SU-DHL-6 (cell line): ENCODE measurements around the gene EDA2R.

Source experiments
- H2AFZ ChIP-seq: fragments of 200-600 bp; sonication (generic); 2 replicates; pipeline ENCODE4 v1.6.1; 2014; ENCODE audit warnings: low read depth, mild to moderate bottlenecking, moderate library complexity, mixed read lengths, antibody characterized with exemption, low read length; ENCODE audit not compliant: severe bottlenecking
- H3F3A ChIP-seq: fragments of 200-600 bp; shearing (Covaris generic); 2 replicates; pipeline ENCODE4 v1.6.0; 2016; ENCODE audit warnings: antibody characterized with exemption, mild to moderate bottlenecking; ENCODE audit not compliant: insufficient read depth
- H3K27ac ChIP-seq: fragments of 200-600 bp; sonication (generic); 2 replicates; pipeline ENCODE4 v1.5.1; 2016; ENCODE audit warnings: low read depth, mild to moderate bottlenecking, low read length, moderate library complexity, mixed read lengths
- H3K27me3 ChIP-seq: fragments of 200-600 bp; sonication (generic), shearing (Covaris generic); 2 replicates; pipeline ENCODE4 v1.6.0; 2014; ENCODE audit warnings: mild to moderate bottlenecking, low read length
- H3K36me3 ChIP-seq: fragments of 200-600 bp; sonication (generic); 2 replicates; pipeline ENCODE4 v1.6.1; 2014; ENCODE audit warnings: mild to moderate bottlenecking, low read length, mixed read lengths
- H3K4me2 ChIP-seq: fragments of 300-600, 200-600 bp; shearing (Covaris generic), sonication (generic); 2 replicates; pipeline ENCODE4 v1.6.0; 2014; ENCODE audit warnings: low read length, low read depth, mild to moderate bottlenecking; ENCODE audit not compliant: poor library complexity, severe bottlenecking
- H3K4me3 ChIP-seq: fragments of 200-600 bp; sonication (generic); 2 replicates; pipeline ENCODE4 v1.5.1; 2014; ENCODE audit warnings: antibody characterized with exemption, low read length, mild to moderate bottlenecking, mixed read lengths; ENCODE audit not compliant: insufficient read depth, poor library complexity, severe bottlenecking
- H3K79me2 ChIP-seq: fragments of 200-600 bp; sonication (generic); 2 replicates; pipeline ENCODE4 v1.6.1; 2014; ENCODE audit warnings: mild to moderate bottlenecking, low read length, moderate library complexity; ENCODE audit not compliant: insufficient read depth
- H3K9ac ChIP-seq: fragments of 200-600 bp; sonication (generic); 2 replicates; pipeline ENCODE4 v1.7.0; 2014; ENCODE audit warnings: mild to moderate bottlenecking, low read length
- H3K9me2 ChIP-seq: fragments of 200-600 bp; sonication (generic); replicated peaks from 2 replicates; pipeline ENCODE4 v1.6.1; 2014; ENCODE audit warnings: low read length; ENCODE audit not compliant: insufficient read depth
- H3K9me3 ChIP-seq: fragments of 200-600 bp; sonication (generic); 2 replicates; pipeline ENCODE4 v1.6.1; 2014; ENCODE audit warnings: low read length, mixed read lengths; ENCODE audit not compliant: insufficient read depth
- H4K20me1 ChIP-seq: fragments of 200-600 bp; sonication (generic); 2 replicates; pipeline ENCODE4 v1.6.1; 2014; ENCODE audit warnings: low read depth, mild to moderate bottlenecking, antibody characterized with exemption, low read length, moderate library complexity, mixed read lengths
- CTCF ChIP-seq: fragments of 200-600 bp; sonication (generic); IDR thresholded peaks from one replicate; pipeline ENCODE4 v1.5.1; 2017; ENCODE audit warnings: antibody characterized with exemption, mild to moderate bottlenecking, low read length, moderate library complexity; ENCODE audit not compliant: insufficient read depth, poor library complexity, severe bottlenecking
- EZH2phosphoT487 ChIP-seq: fragments of 200-600 bp; sonication (generic), shearing (Covaris generic); conservative IDR thresholded peaks from 2 replicates; pipeline ENCODE4 v1.6.1; 2018; ENCODE audit warnings: mild to moderate bottlenecking, antibody characterized with exemption, low read length, moderate library complexity, mixed read lengths

Gene EDA2R

GRCh38 chrX:66632473-66632872 lies 6.4 kb downstream of the EDA2R start:
- H3K9me3 ChIP-seq: no peaks in the 10 kb centered on the region
- no peak overlapping the region for H3K4me2 ChIP-seq
- H4K20me1 ChIP-seq: no peaks in the 10 kb centered on the region
- H3K9ac ChIP-seq: no peak overlapping the region
- no peak overlapping the region for H3K27ac ChIP-seq
- H3K4me3 ChIP-seq: no peak overlapping the region
- H3K9me2 ChIP-seq: no peaks in the 10 kb centered on the region
- no peaks in the 10 kb centered on the region for H3K79me2 ChIP-seq
- no peak overlapping the region for H2AFZ ChIP-seq
- no peak for TF ChIP-seq CTCF
- no peak for TF ChIP-seq EZH2phosphoT487
- no peaks in the 10 kb centered on the region for H3F3A ChIP-seq
- H3K36me3 ChIP-seq: no peaks in the 10 kb centered on the region
- no peaks in the 10 kb centered on the region for H3K27me3 ChIP-seq

- H3K36me3 ChIP-seq: no peaks in the 10 kb centered on the region
- no peak overlapping the region for H3K27ac ChIP-seq
- H3K9me2 ChIP-seq: no peaks in the 10 kb centered on the region
- H3F3A ChIP-seq: no peaks in the 10 kb centered on the region
- H3K9ac ChIP-seq: no peak overlapping the region
- no peaks in the 10 kb centered on the region for H3K9me3 ChIP-seq
- no peaks in the 10 kb centered on the region for H3K79me2 ChIP-seq
- no peak overlapping the region for H3K4me2 ChIP-seq
- no peak overlapping the region for H3K4me3 ChIP-seq
- TF ChIP-seq CTCF (no peak), EZH2phosphoT487 (no peak)
- H4K20me1 ChIP-seq: no peaks in the 10 kb centered on the region
- H3K27me3 ChIP-seq: no peaks in the 10 kb centered on the region
- H2AFZ ChIP-seq: no peak overlapping the region
Measured at GRCh38 chrX:66625525-66625924, 13.4 kb downstream of the EDA2R start.

GRCh38 chrX:66622209-66622608 lies 16.7 kb downstream of the EDA2R start:
- no peaks in the 10 kb centered on the region for H3K9me2 ChIP-seq
- no peaks in the 10 kb centered on the region for H3K36me3 ChIP-seq
- H3K4me3 ChIP-seq: no peak overlapping the region
- H3K27ac ChIP-seq: no peak overlapping the region
- no peaks in the 10 kb centered on the region for H4K20me1 ChIP-seq
- no peaks in the 10 kb centered on the region for H3K27me3 ChIP-seq
- no peak overlapping the region for H2AFZ ChIP-seq
- H3K9me3 ChIP-seq: no peaks in the 10 kb centered on the region
- no peaks in the 10 kb centered on the region for H3F3A ChIP-seq
- no peaks in the 10 kb centered on the region for H3K79me2 ChIP-seq
- H3K4me2 ChIP-seq: no peak overlapping the region
- no peak overlapping the region for H3K9ac ChIP-seq
- TF ChIP-seq CTCF: no peak

GRCh38 chrX:66616944-66617343 lies 21.9 kb downstream of the EDA2R start:
- no peak overlapping the region for H3K27ac ChIP-seq
- no peak overlapping the region for H3K4me3 ChIP-seq
- no peaks in the 10 kb centered on the region for H4K20me1 ChIP-seq
- H3K9me3 ChIP-seq: no peaks in the 10 kb centered on the region
- H3F3A ChIP-seq: no peaks in the 10 kb centered on the region
- TF ChIP-seq CTCF (no peak), EZH2phosphoT487 (no peak)
- H3K79me2 ChIP-seq: no peaks in the 10 kb centered on the region
- no peak overlapping the region for H2AFZ ChIP-seq
- H3K36me3 ChIP-seq: no peaks in the 10 kb centered on the region
- no peak overlapping the region for H3K9ac ChIP-seq
- H3K9me2 ChIP-seq: no peaks in the 10 kb centered on the region
- H3K4me2 ChIP-seq: no peak overlapping the region
- no peaks in the 10 kb centered on the region for H3K27me3 ChIP-seq
